CD8-positive, alpha-beta memory T cell (primary cell): ENCODE data around the gene CCT6A. TPM values are rescaled to one million over a fixed set of nuclear protein-coding genes. Genes with fewer than 3 reads are reported as not detected.
"Not testable (repeated sequence)": the region's sequence is repeated elsewhere in the genome, so short reads cannot be mapped to it uniquely, and the experiment has no call there.

ENCODE experiments used
- CTCF ChIA-PET: fragments of 350-600 bp; sonication (Branson Sonifier 250); formaldehyde crosslinking; loops from one replicate; lab custom pipeline; 2021; ENCODE audit warnings: antibody characterized with exemption; lab: Charles Lee
- POLR2A ChIA-PET: fragments of 350-600 bp; sonication (Branson Sonifier 250); formaldehyde crosslinking; loops from one replicate; lab custom pipeline; 2021; ENCODE audit warnings: antibody characterized with exemption; lab: Charles Lee
- DNase-seq, 5 donors: peaks; one replicate each; pipeline versions ENCODE4 v3.0.0 to v3.0.0-alpha.2; 2020 to 2022; ENCODE audit warnings: mixed read lengths in 1 of 5
- H3K27ac ChIP-seq: one replicate; pipeline ENCODE4 v1.7.0; 2013; ENCODE audit warnings: low read depth, mild to moderate bottlenecking, low read length, moderate library complexity
- H3K27me3 ChIP-seq: 2 replicates; pipeline ENCODE4 v1.7.0; 2013; ENCODE audit warnings: low read length, mild to moderate bottlenecking; ENCODE audit not compliant: insufficient read depth, poor library complexity, severe bottlenecking
- H3K36me3 ChIP-seq: 2 replicates; pipeline ENCODE4 v1.7.0; 2013; ENCODE audit warnings: mild to moderate bottlenecking, low read length, moderate library complexity; ENCODE audit not compliant: insufficient read depth
- H3K4me1 ChIP-seq: 2 replicates; pipeline ENCODE4 v1.7.0; 2013; ENCODE audit warnings: mild to moderate bottlenecking, low read length, moderate library complexity; ENCODE audit not compliant: insufficient read depth
- H3K4me3 ChIP-seq: 2 replicates; pipeline ENCODE4 v1.7.0; 2013; ENCODE audit warnings: mild to moderate bottlenecking, low read length
- H3K9me3 ChIP-seq: 2 replicates; pipeline ENCODE4 v1.7.0; 2013; ENCODE audit warnings: mild to moderate bottlenecking, low read length
- H3K27ac Mint-ChIP-seq, 8 donors: one replicate each; pipeline ENCODE4 v1.8.0; 2020 to 2021; ENCODE audit warnings: mixed read lengths in 8 of 8, mild to moderate bottlenecking in 6 of 8, inconsistent platforms in 3 of 8, moderate library complexity in 3 of 8
- H3K27me3 Mint-ChIP-seq, 2 donors: one replicate each; pipeline ENCODE4 v1.8.0; 2020 to 2021; ENCODE audit warnings: mixed read lengths in 2 of 2, mild to moderate bottlenecking in 1 of 2, moderate library complexity in 1 of 2
- H3K36me3 Mint-ChIP-seq, 3 donors: one replicate each; pipeline ENCODE4 v1.8.0; 2020 to 2021; ENCODE audit warnings: mixed read lengths in 3 of 3, inconsistent platforms in 1 of 3, mild to moderate bottlenecking in 1 of 3
- H3K4me1 Mint-ChIP-seq, 3 donors: one replicate each; pipeline ENCODE4 v1.8.0; 2020 to 2021; ENCODE audit warnings: mixed read lengths in 3 of 3, inconsistent platforms in 1 of 3, mild to moderate bottlenecking in 1 of 3
- H3K4me3 Mint-ChIP-seq, 7 donors: one replicate each; pipeline ENCODE4 v1.8.0; 2020 to 2021; ENCODE audit warnings: mixed read lengths in 7 of 7, mild to moderate bottlenecking in 6 of 7, moderate library complexity in 4 of 7, inconsistent platforms in 2 of 7
- H3K9me3 Mint-ChIP-seq, 5 donors: one replicate each; pipeline ENCODE4 v1.8.0; 2020 to 2022; ENCODE audit warnings: mixed read lengths in 5 of 5, mild to moderate bottlenecking in 3 of 5, moderate library complexity in 2 of 5, inconsistent platforms in 1 of 5
- polyA plus RNA-seq: library from polyadenylated mRNA; unstranded; fragments of 300-500 nt; fragmentation: Illumina TruSeq; gene quantifications from one replicate; pipeline ENCODE4 v1.2.3, GENCODE V29; 2021
- total RNA-seq, 2 experiments: library from RNA; stranded (reverse); gene quantifications; one replicate each; pipeline ENCODE4 v1.2.3, GENCODE V29; 2021

CCT6A gene
- total and polyA plus RNA-seq, 3 experiments from 2014 or later: 93.3 to 361 (median 348) TPM

- peak; percentile 88 to 96 (median 92) for DNase-seq
- Histone ChIP-seq H3K4me1 (peaks cover 22% of the 10 kb centered on the region), H3K4me3 (peak within 1 kb of the TSS; percentile 93), H3K27me3 (no peaks in the 10 kb centered on the region), H3K27ac (peak within 1 kb of the TSS; percentile 97), H3K36me3 (peaks cover 25% of the 10 kb centered on the region), H3K9me3 (no peaks in the 10 kb centered on the region)
- Mint-ChIP-seq H3K4me3 (peak within 1 kb of the TSS; percentile 92 to 99 (median 97)), H3K36me3 (peaks cover 3 to 44% (median 8%) of the 10 kb centered on the region in 3 donors), H3K27ac (peak within 1 kb of the TSS; percentile 93 to 100 (median 98)), H3K9me3 (no peaks in the 10 kb centered on the region), H3K27me3 (peaks cover 0 to 2% of the 10 kb centered on the region in 2 donors), H3K4me1 (peaks cover 29 to 43% (median 39%) of the 10 kb centered on the region in 3 donors)
- POLR2A ChIA-PET: interaction anchor here (0.6 to 1.6 kb wide), 7 partner anchors 41 to 740 kb away, joined by 3 to 8 read pairs (median 6); partner anchors contain the start of genes CCT6A, MRPS17, PSPH and SUMF2
- CTCF ChIA-PET: interaction anchor here (0.7 to 1.7 kb wide), 3 partner anchors 32 to 100 kb away, joined by 3 to 4 read pairs (median 3); no protein-coding TSS in a partner anchor
Observed at GRCh38 chr7:56106108-56107073, 54.8 kb downstream of the CCT6A start, which contains the start of gene CHCHD2. CHCHD2 (minus strand) TSS chr7:56106476; CDS start chr7:56106413, 63 bp downstream.

GRCh38 chr7:56107954-56108258 is 56.3 kb downstream of the CCT6A start:
- no peaks in the 10 kb centered on the region for H3K9me3 ChIP-seq
- peaks cover 22% of the 10 kb centered on the region for H3K4me1 ChIP-seq
- Mint-ChIP-seq H3K9me3 (no peaks in the 10 kb centered on the region), H3K36me3 (peaks cover 3 to 31% (median 5%) of the 10 kb centered on the region in 3 donors), H3K4me1 (peaks cover 29 to 43% (median 39%) of the 10 kb centered on the region in 3 donors), H3K4me3 (peak overlapping the region in 5 of 7 donors; percentile 37 to 97 (median 59)), H3K27ac (peak overlapping the region in 4 of 8 donors; percentile 4 to 99 (median 88)), H3K27me3 (peaks cover 0 to 2% of the 10 kb centered on the region in 2 donors)
- ChIA-PET CTCF (no interaction called here), POLR2A (no interaction called here)
- H3K36me3 ChIP-seq: peaks cover 13% of the 10 kb centered on the region
- H3K4me3 ChIP-seq: peak overlapping the region; percentile 93
- H3K27me3 ChIP-seq: no peaks in the 10 kb centered on the region
- peak overlapping the region; percentile 97 for H3K27ac ChIP-seq
- DNase-seq: no peak

- no peaks in the 10 kb centered on the region for H3K9me3 Mint-ChIP-seq
- peaks cover under 1 to 3% of the 10 kb centered on the region in 2 donors for H3K27me3 Mint-ChIP-seq
- Histone ChIP-seq H3K9me3 (no peaks in the 10 kb centered on the region), H3K4me3 (no peak overlapping the region), H3K27ac (no peak overlapping the region), H3K27me3 (no peaks in the 10 kb centered on the region), H3K36me3 (no peaks in the 10 kb centered on the region), H3K4me1 (peaks cover 11% of the 10 kb centered on the region)
- no peak overlapping the region for H3K27ac Mint-ChIP-seq
- peaks cover 2 to 12% (median 3%) of the 10 kb centered on the region in 3 donors for H3K36me3 Mint-ChIP-seq
- peaks cover 19 to 25% (median 24%) of the 10 kb centered on the region in 3 donors for H3K4me1 Mint-ChIP-seq
- ChIA-PET POLR2A (no interaction called here), CTCF (no interaction called here)
- no peak for DNase-seq
- H3K4me3 Mint-ChIP-seq: no peak overlapping the region
Observed at GRCh38 chr7:56110611-56111010, 59.0 kb downstream of the CCT6A start.

GRCh38 chr7:56112244-56112643 is 60.7 kb downstream of the CCT6A start:
- H3K4me1 Mint-ChIP-seq, H3K36me3 ChIP-seq, H3K36me3 Mint-ChIP-seq, H3K4me3 ChIP-seq, H3K9me3 Mint-ChIP-seq, H3K9me3 ChIP-seq, H3K27ac ChIP-seq, H3K27ac Mint-ChIP-seq, DNase-seq, H3K27me3 ChIP-seq, POLR2A ChIA-PET, H3K4me3 Mint-ChIP-seq, H3K4me1 ChIP-seq, CTCF ChIA-PET: not testable (repeated sequence)
- peaks cover 8 to 13% of the 10 kb centered on the region in 2 donors for H3K27me3 Mint-ChIP-seq

Other genes with a start within 250 kb of the CCT6A start
- not detected for gene SEPTIN14, start 189.0 kb upstream of the CCT6A start, total RNA-seq
- not detected for gene SEPTIN14, start 189.0 kb upstream of the CCT6A start, polyA plus RNA-seq
- 1 to 10 TPM; 1.4 TPM for gene ZNF713, start 164.3 kb upstream of the CCT6A start, total RNA-seq
- gene ZNF713, start 164.3 kb upstream of the CCT6A start, polyA plus RNA-seq: 0.69 TPM
- gene MRPS17, start 99.9 kb upstream of the CCT6A start, total RNA-seq: 10 to 100 TPM; 34.3 to 35.5 TPM
- 19.0 TPM for gene MRPS17, start 99.9 kb upstream of the CCT6A start, polyA plus RNA-seq
- 10 to 100 TPM; 42.2 to 46.5 TPM for gene NIPSNAP2, start 87.2 kb upstream of the CCT6A start, total RNA-seq
- 36.4 TPM for gene NIPSNAP2, start 87.2 kb upstream of the CCT6A start, polyA plus RNA-seq
- gene PSPH, start 321 bp upstream of the CCT6A start, total RNA-seq: 10 to 100 TPM; 26.7 TPM
- 3.9 TPM for gene PSPH, start 321 bp upstream of the CCT6A start, polyA plus RNA-seq
- gene SUMF2, start 12.5 kb downstream of the CCT6A start, total RNA-seq: 100 to 1,000 TPM; 140 TPM
- 151 TPM for gene SUMF2, start 12.5 kb downstream of the CCT6A start, polyA plus RNA-seq
- 1 to 10 TPM; 1.2 TPM for gene PHKG1, start 41.2 kb downstream of the CCT6A start, total RNA-seq
- gene PHKG1, start 41.2 kb downstream of the CCT6A start, polyA plus RNA-seq: 0.95 TPM
- gene CHCHD2, start 54.7 kb downstream of the CCT6A start, total RNA-seq: 100 to 1,000 TPM; 599 to 610 TPM
- gene CHCHD2, start 54.7 kb downstream of the CCT6A start, polyA plus RNA-seq: 522 TPM
- not detected for gene NUPR2, start 64.7 kb downstream of the CCT6A start, total RNA-seq
- not detected for gene NUPR2, start 64.7 kb downstream of the CCT6A start, polyA plus RNA-seq